H9 (cell line): ENCODE data around the gene ZSCAN16. TPM values are rescaled to one million over a fixed set of nuclear protein-coding genes. Genes with fewer than 3 reads are reported as not detected.

ENCODE experiments used
- DNase-seq: peaks from one replicate; pipeline ENCODE4 v3.0.0-alpha.2; 2017
- H2AFZ ChIP-seq: one replicate; pipeline ENCODE4 v1.6.1; 2013; ENCODE audit warnings: mild to moderate bottlenecking, low read length, control low read depth, moderate library complexity
- H2AK5ac ChIP-seq: 2 replicates; pipeline ENCODE4 v1.6.1; 2013; ENCODE audit warnings: low read length, control low read depth, mixed read lengths; ENCODE audit not compliant: insufficient read length
- H2BK120ac ChIP-seq: one replicate; pipeline ENCODE4 v1.6.1; 2013; ENCODE audit warnings: low read depth, mild to moderate bottlenecking, low read length, control low read depth, inconsistent platforms; ENCODE audit not compliant: poor library complexity, severe bottlenecking
- H2BK12ac ChIP-seq: 2 replicates; pipeline ENCODE4 v1.6.1; 2013; ENCODE audit warnings: low read length, control low read depth, mixed read lengths, low read depth; ENCODE audit not compliant: insufficient read length
- H2BK15ac ChIP-seq: 2 replicates; pipeline ENCODE4 v1.6.1; 2013; ENCODE audit warnings: low read depth, low read length, control low read depth
- H2BK20ac ChIP-seq: one replicate; pipeline ENCODE4 v1.6.1; 2013; ENCODE audit warnings: low read depth, mild to moderate bottlenecking, low read length, control low read depth, inconsistent platforms; ENCODE audit not compliant: poor library complexity, severe bottlenecking
- H2BK5ac ChIP-seq: 2 replicates; pipeline ENCODE4 v1.6.1; 2013; ENCODE audit warnings: low read length, control low read depth, mixed read lengths; ENCODE audit not compliant: insufficient read length
- H3K14ac ChIP-seq: 2 replicates; pipeline ENCODE4 v1.6.1; 2013; ENCODE audit warnings: low read length, control low read depth; ENCODE audit not compliant: insufficient read depth
- H3K18ac ChIP-seq: 2 replicates; pipeline ENCODE4 v1.6.1; 2013; ENCODE audit warnings: low read depth, mild to moderate bottlenecking, mixed read lengths, low read length, control low read depth; ENCODE audit not compliant: insufficient read length
- H3K23ac ChIP-seq: 2 replicates; pipeline ENCODE4 v1.6.1; 2013; ENCODE audit warnings: low read length, control low read depth, mixed read lengths, low read depth; ENCODE audit not compliant: insufficient read length
- H3K23me2 ChIP-seq: 2 replicates; pipeline ENCODE4 v1.6.1; 2013; ENCODE audit warnings: low read depth, mild to moderate bottlenecking, mixed read lengths, low read length, control low read depth; ENCODE audit not compliant: insufficient read length, poor library complexity, severe bottlenecking
- H3K27ac ChIP-seq: 2 replicates; pipeline ENCODE4 v1.5.1; 2013; ENCODE audit warnings: low read length, control low read depth, mixed read lengths, low read depth; ENCODE audit not compliant: insufficient read length
- H3K27me3 ChIP-seq: 2 replicates; pipeline ENCODE4 v1.6.1; 2013; ENCODE audit warnings: low read length, control low read depth, inconsistent platforms; ENCODE audit not compliant: insufficient read depth
- H3K4ac ChIP-seq: 2 replicates; pipeline ENCODE4 v1.6.1; 2013; ENCODE audit warnings: low read depth, mild to moderate bottlenecking, control low read depth, inconsistent platforms, low read length, moderate library complexity
- H3K4me1 ChIP-seq: 2 replicates; pipeline ENCODE4 v1.6.1; 2013; ENCODE audit warnings: low read length, control low read depth, inconsistent platforms; ENCODE audit not compliant: insufficient read depth
- H3K4me2 ChIP-seq: 2 replicates; pipeline ENCODE4 v1.6.1; 2013; ENCODE audit warnings: low read length, control low read depth, mixed read lengths; ENCODE audit not compliant: insufficient read length, insufficient read depth
- H3K56ac ChIP-seq: 2 replicates; pipeline ENCODE4 v1.6.1; 2013; ENCODE audit warnings: low read depth, mild to moderate bottlenecking, mixed read lengths, low read length, control low read depth; ENCODE audit not compliant: insufficient read length
- H3K79me1 ChIP-seq: 2 replicates; pipeline ENCODE4 v1.6.1; 2013; ENCODE audit warnings: low read depth, mild to moderate bottlenecking, moderate library complexity, low read length, control low read depth, inconsistent platforms; ENCODE audit not compliant: insufficient read depth, poor library complexity, severe bottlenecking
- H3K79me2 ChIP-seq: 2 replicates; pipeline ENCODE4 v1.6.1; 2013; ENCODE audit warnings: low read length, control low read depth, inconsistent platforms; ENCODE audit not compliant: insufficient read depth
- H3K9ac ChIP-seq: 2 replicates; pipeline ENCODE4 v1.6.1; 2013; ENCODE audit warnings: low read length, control low read depth, mixed read lengths; ENCODE audit not compliant: insufficient read length; ENCODE audit errors: extremely low read depth
- H3K9me3 ChIP-seq: one replicate; pipeline ENCODE4 v1.6.1; 2013; ENCODE audit warnings: low read depth, low read length, inconsistent platforms; ENCODE audit not compliant: control insufficient read depth
- H3T11ph ChIP-seq: one replicate; pipeline ENCODE4 v1.6.1; 2013; ENCODE audit warnings: mild to moderate bottlenecking, low read length, control low read depth, inconsistent platforms
- H4K20me1 ChIP-seq: one replicate; pipeline ENCODE4 v1.6.1; 2013; ENCODE audit not compliant: control insufficient read depth, insufficient read length, insufficient read depth
- H4K5ac ChIP-seq: 2 replicates; pipeline ENCODE4 v1.6.1; 2013; ENCODE audit warnings: low read depth, mild to moderate bottlenecking, mixed read lengths, low read length, control low read depth; ENCODE audit not compliant: insufficient read length
- H4K8ac ChIP-seq: replicated peaks from 2 replicates; pipeline ENCODE4 v1.6.1; 2013; ENCODE audit warnings: low read length, control low read depth, mixed read lengths, low read depth; ENCODE audit not compliant: insufficient read length
- H4K91ac ChIP-seq: 2 replicates; pipeline ENCODE4 v1.6.1; 2013; ENCODE audit warnings: low read depth, mild to moderate bottlenecking, moderate library complexity, mixed read lengths, low read length, control low read depth; ENCODE audit not compliant: insufficient read length
- H3K27ac Mint-ChIP-seq, 3 experiments: 2 replicates in 2 of 3; 3 replicates in 1 of 3; pipeline ENCODE4 v1.8.0; 2020 to 2021; ENCODE audit warnings: mixed read lengths in 3 of 3, mild to moderate bottlenecking in 1 of 3, moderate library complexity in 1 of 3
- H3K27me3 Mint-ChIP-seq: 2 replicates; pipeline ENCODE4 v1.8.0; 2021; ENCODE audit warnings: low read depth, mild to moderate bottlenecking, moderate library complexity, mixed read lengths
- H3K36me3 Mint-ChIP-seq, 3 experiments: 2 replicates in 2 of 3; 3 replicates in 1 of 3; pipeline ENCODE4 v1.8.0; 2020 to 2021; ENCODE audit warnings: low read depth in 3 of 3, mixed read lengths in 3 of 3; ENCODE audit not compliant: insufficient read depth in 1 of 3
- H3K4me1 Mint-ChIP-seq, 2 experiments: 2 replicates each; pipeline ENCODE4 v1.8.0; 2020; ENCODE audit warnings: mixed read lengths in 2 of 2
- H3K4me3 Mint-ChIP-seq, 2 experiments: 2 replicates in 1 of 2; 3 replicates in 1 of 2; pipeline ENCODE4 v1.8.0; 2020 to 2021; ENCODE audit warnings: mild to moderate bottlenecking in 2 of 2, mixed read lengths in 2 of 2, moderate library complexity in 1 of 2
- H3K9me3 Mint-ChIP-seq, 2 experiments: 2 replicates in 1 of 2; 3 replicates in 1 of 2; pipeline ENCODE4 v1.8.0; 2020; ENCODE audit warnings: mild to moderate bottlenecking in 2 of 2, mixed read lengths in 2 of 2, moderate library complexity in 1 of 2
- WGBS: extraction: QIAGEN DNeasy Blood & Tissue Kit; methylation state at CpG from one replicate; pipeline ENCODE4 v1.1.7; 2013; ENCODE audit warnings: missing lambda C conversion rate, low lambda C conversion rate, mixed read lengths; ENCODE audit not compliant: insufficient read length; ENCODE audit errors: extremely low coverage; 5-methylcytosine and 5-hydroxymethylcytosine counted together
- total RNA-seq: library from RNA; stranded (reverse); gene quantifications from 2 replicates; pipeline ENCODE4 v1.2.1, GENCODE V29; 2021
- TF ChIP-seq, protein P1 (sequence below): fragments of 200-600 bp; sonication (generic); conservative IDR thresholded peaks from 3 replicates; pipeline ENCODE4 v1.8.0; 2021; ENCODE audit warnings: antibody characterized with exemption, mild to moderate bottlenecking

The ZSCAN16 gene
- total RNA-seq, 1 experiment from 2014 or later, result 11.0 TPM

DNA sequence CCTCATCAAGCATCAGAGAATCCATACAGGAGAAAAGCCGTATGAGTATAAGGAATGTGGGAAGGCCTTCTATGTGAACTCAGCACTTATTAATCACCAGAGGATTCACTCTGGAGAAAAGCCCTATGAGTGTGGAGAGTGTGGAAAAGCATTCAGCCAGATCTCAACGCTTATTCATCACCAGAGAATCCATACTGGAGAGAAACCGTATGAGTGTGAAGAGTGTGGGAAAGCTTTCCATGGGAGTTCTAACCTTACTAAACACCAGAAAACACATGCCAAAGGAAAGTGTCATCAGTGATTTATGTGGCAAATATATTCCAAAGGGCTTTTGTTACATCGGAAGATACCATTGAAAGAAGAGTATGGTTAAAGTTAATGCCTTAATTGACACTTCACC, 42.7 kb downstream of the ZSCAN16 start:
- TF ChIP-seq, protein P1, sequence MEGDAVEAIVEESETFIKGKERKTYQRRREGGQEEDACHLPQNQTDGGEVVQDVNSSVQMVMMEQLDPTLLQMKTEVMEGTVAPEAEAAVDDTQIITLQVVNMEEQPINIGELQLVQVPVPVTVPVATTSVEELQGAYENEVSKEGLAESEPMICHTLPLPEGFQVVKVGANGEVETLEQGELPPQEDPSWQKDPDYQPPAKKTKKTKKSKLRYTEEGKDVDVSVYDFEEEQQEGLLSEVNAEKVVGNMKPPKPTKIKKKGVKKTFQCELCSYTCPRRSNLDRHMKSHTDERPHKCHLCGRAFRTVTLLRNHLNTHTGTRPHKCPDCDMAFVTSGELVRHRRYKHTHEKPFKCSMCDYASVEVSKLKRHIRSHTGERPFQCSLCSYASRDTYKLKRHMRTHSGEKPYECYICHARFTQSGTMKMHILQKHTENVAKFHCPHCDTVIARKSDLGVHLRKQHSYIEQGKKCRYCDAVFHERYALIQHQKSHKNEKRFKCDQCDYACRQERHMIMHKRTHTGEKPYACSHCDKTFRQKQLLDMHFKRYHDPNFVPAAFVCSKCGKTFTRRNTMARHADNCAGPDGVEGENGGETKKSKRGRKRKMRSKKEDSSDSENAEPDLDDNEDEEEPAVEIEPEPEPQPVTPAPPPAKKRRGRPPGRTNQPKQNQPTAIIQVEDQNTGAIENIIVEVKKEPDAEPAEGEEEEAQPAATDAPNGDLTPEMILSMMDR, result no peak
- H3K79me1 ChIP-seq, result no peaks in the 10 kb centered on the region
- no peak overlapping the region for H2BK5ac ChIP-seq
- H3K4me2 ChIP-seq, result no peak overlapping the region
- H3K27me3 Mint-ChIP-seq, result peaks cover 64% of the 10 kb centered on the region
- no peaks in the 10 kb centered on the region for H4K20me1 ChIP-seq
- H3K14ac ChIP-seq, result no peak overlapping the region
- WGBS, result no CpG with 5 or more reads among the region's 4 CpGs
- DNase-seq, result no peak
- no peak overlapping the region for H3K4me3 Mint-ChIP-seq
- no peak overlapping the region for H3K27ac Mint-ChIP-seq
- no peaks in the 10 kb centered on the region; a peak in 1 of 5 replicates for H3K9me3 Mint-ChIP-seq
- no peak overlapping the region for H4K5ac ChIP-seq
- no peak overlapping the region for H3K18ac ChIP-seq
- H3K23me2 ChIP-seq, result no peaks in the 10 kb centered on the region
- H2AFZ ChIP-seq, result no peak overlapping the region
- no peaks in the 10 kb centered on the region; a peak in 1 of 7 replicates for H3K36me3 Mint-ChIP-seq
- no peak overlapping the region for H2BK12ac ChIP-seq
- H3T11ph ChIP-seq, result no peak overlapping the region
- no peak overlapping the region for H3K4ac ChIP-seq
- H3K23ac ChIP-seq, result no peak overlapping the region
- no peaks in the 10 kb centered on the region for H3K79me2 ChIP-seq
- H2BK15ac ChIP-seq, result no peak overlapping the region
- H3K56ac ChIP-seq, result no peak overlapping the region
- H3K4me1 ChIP-seq, result no peaks in the 10 kb centered on the region
- no peaks in the 10 kb centered on the region for H3K27me3 ChIP-seq
- H3K4me1 Mint-ChIP-seq, result peaks cover 4 to 6% of the 10 kb centered on the region in 2 experiments
- no peak overlapping the region for H2AK5ac ChIP-seq
- no peak overlapping the region for H3K9ac ChIP-seq
- no peak overlapping the region for H4K91ac ChIP-seq
- H3K27ac ChIP-seq, result no peak overlapping the region
- H3K9me3 ChIP-seq, result no peaks in the 10 kb centered on the region
- H2BK120ac ChIP-seq, result no peak overlapping the region
- no peak overlapping the region for H2BK20ac ChIP-seq
- H4K8ac ChIP-seq, result no peak overlapping the region
